Measurements from ENCODE around the gene CWC27. TPM values are rescaled to one million over a fixed set of nuclear protein-coding genes. Genes with fewer than 3 reads are reported as not detected.
A peak's percentile ranks its signal among the peaks of the same experiment; 100 is the strongest.

CWC27 gene
- polyA plus RNA-seq (2011; rRNA removed) (7.5 and 17.8 TPM in 2 replicates), polyA minus RNA-seq (2011; rRNA and poly(A)+ RNA removed) (10.7 and 12.1 TPM in 2 replicates)

- no peaks in the 10 kb centered on the region for H3K27me3 ChIP-seq (ENCODE audit: control insufficient read depth, insufficient read depth, low read length)
- CTCF ChIA-PET = interaction anchor here (0.6 to 5.3 kb wide), 3 partner anchors 15 to 155 kb away, joined by 3 to 18 read pairs (median 6); no protein-coding TSS in a partner anchor
- TF ChIP-seq CTCF (IDR thresholded peaks at IDR 0.05; ENCODE audit: insufficient read depth, low read depth, low read length) = peak; percentile 42
- H3K36me3 ChIP-seq (ENCODE audit: control insufficient read depth, insufficient read depth, low read length) = peaks cover 1% of the 10 kb centered on the region; the same call in 1 of the 2 replicates
- H3K4me3 ChIP-seq (ENCODE audit: low read depth, low read length) = peak within 1 kb of the TSS; percentile 66
- POLR2A ChIA-PET = no interaction called here
- DNase-seq (ENCODE audit: low read depth) = peak; percentile 47
Measured at GRCh38 chr5:64768358-64769312, at the start of gene CWC27, which contains the start of gene SREK1IP1. Gene CWC27 (plus strand): TSS chr5:64768930. CDS start chr5:64769147, 217 bp downstream. Gene SREK1IP1 (minus strand): TSS chr5:64768691. CDS start chr5:64768517, 174 bp downstream.

- peaks cover 1% of the 10 kb centered on the region for H3K36me3 ChIP-seq (ENCODE audit: control insufficient read depth, insufficient read depth, low read length)
- TF ChIP-seq CTCF (IDR thresholded peaks at IDR 0.05; ENCODE audit: insufficient read depth, low read depth, low read length) = no peak
- no peaks in the 10 kb centered on the region for H3K27me3 ChIP-seq (ENCODE audit: control insufficient read depth, insufficient read depth, low read length)
- DNase-seq (ENCODE audit: low read depth) = no peak
- H3K4me3 ChIP-seq (ENCODE audit: low read depth, low read length) = no peak overlapping the region
- CTCF ChIA-PET = no interaction called here
- POLR2A ChIA-PET = no interaction called here
Measured at GRCh38 chr5:64722588-64722987, 46.1 kb upstream of the CWC27 start.

- no peaks in the 10 kb centered on the region; the same call in none of the 2 replicates for H3K36me3 ChIP-seq (ENCODE audit: control insufficient read depth, insufficient read depth, low read length)
- POLR2A ChIA-PET = no interaction called here
- CTCF ChIA-PET = interaction anchor here (0.7 kb wide), 1 partner anchor 102 kb away, joined by 3 read pairs; no protein-coding TSS in a partner anchor
- no peaks in the 10 kb centered on the region for H3K27me3 ChIP-seq (ENCODE audit: control insufficient read depth, insufficient read depth, low read length)
- no peak for DNase-seq (ENCODE audit: low read depth)
- no peak overlapping the region for H3K4me3 ChIP-seq (ENCODE audit: low read depth, low read length)
- no peak for TF ChIP-seq CTCF (IDR thresholded peaks at IDR 0.05; ENCODE audit: insufficient read depth, low read depth, low read length)
Measured at GRCh38 chr5:64727150-64727549, 41.6 kb upstream of the CWC27 start.

- H3K27me3 ChIP-seq (ENCODE audit: control insufficient read depth, insufficient read depth, low read length) = no peaks in the 10 kb centered on the region
- no peak overlapping the region for H3K4me3 ChIP-seq (ENCODE audit: low read depth, low read length)
- ChIA-PET POLR2A (no interaction called here), CTCF (no interaction called here)
- TF ChIP-seq CTCF (IDR thresholded peaks at IDR 0.05; ENCODE audit: insufficient read depth, low read depth, low read length) = no peak
- no peak for DNase-seq (ENCODE audit: low read depth)
- H3K36me3 ChIP-seq (ENCODE audit: control insufficient read depth, insufficient read depth, low read length) = peaks cover 3% of the 10 kb centered on the region
Measured at GRCh38 chr5:64742411-64742810, 26.3 kb upstream of the CWC27 start.

- Histone ChIP-seq H3K27me3 (ENCODE audit: control insufficient read depth, insufficient read depth, low read length) (no peaks in the 10 kb centered on the region), H3K4me3 (ENCODE audit: low read depth, low read length) (no peak overlapping the region), H3K36me3 (ENCODE audit: control insufficient read depth, insufficient read depth, low read length) (peaks cover 3% of the 10 kb centered on the region)
- DNase-seq (ENCODE audit: low read depth) = peak; percentile 12
- TF ChIP-seq CTCF (IDR thresholded peaks at IDR 0.05; ENCODE audit: insufficient read depth, low read depth, low read length) = no peak
- POLR2A ChIA-PET = no interaction called here
- CTCF ChIA-PET = no interaction called here
Measured at GRCh38 chr5:64742821-64743220, 25.9 kb upstream of the CWC27 start.

Data from BJ (cell line).